ENCODE results near the gene TMEM176B. TPM values are rescaled to one million over a fixed set of nuclear protein-coding genes. Genes with fewer than 3 reads are reported as not detected.
A peak's percentile ranks its signal among the peaks of the same experiment; 100 is the strongest.

The TMEM176B gene
- total RNA-seq, 2 donors from 2014 or later = not detected

DNA sequence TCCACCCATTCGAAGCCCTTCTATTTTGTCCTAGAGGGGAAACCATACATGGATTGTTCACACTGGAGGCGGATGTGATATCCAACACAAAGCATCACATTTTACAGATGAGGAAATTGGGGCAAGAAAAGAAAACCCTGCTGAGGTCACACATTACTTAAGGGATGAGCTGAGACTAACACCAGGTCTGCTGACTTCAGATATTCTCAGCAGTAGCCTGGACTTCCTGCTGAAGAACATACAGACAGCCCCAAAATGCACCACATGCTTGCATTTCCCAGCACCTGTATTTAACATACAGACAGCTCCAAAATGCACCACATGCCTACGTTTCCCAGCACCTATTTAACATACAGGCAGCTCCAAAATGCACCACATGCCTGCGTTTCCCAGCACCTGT, 51.8 kb downstream of the TMEM176B start:
- Mint-ChIP-seq H3K27me3 (ENCODE audit: low read depth) (no peaks in the 10 kb centered on the region), H3K9me3 (peaks cover 0 to 3% of the 10 kb centered on the region in 2 donors), H3K27ac (peak overlapping the region; percentile 69), H3K36me3 (ENCODE audit: insufficient read depth in 2 of 2) (peaks cover 6 to 14% of the 10 kb centered on the region in 2 donors), H3K4me1 (ENCODE audit: low read depth) (peaks cover 91% of the 10 kb centered on the region), H3K4me3 (peak overlapping the region in 1 of 2 donors; percentile 22)
- DNase-seq (no peak), ATAC-seq (replicated peaks in 1 of 2) (peak in 1 of 2 donors; percentile 45)

DNA sequence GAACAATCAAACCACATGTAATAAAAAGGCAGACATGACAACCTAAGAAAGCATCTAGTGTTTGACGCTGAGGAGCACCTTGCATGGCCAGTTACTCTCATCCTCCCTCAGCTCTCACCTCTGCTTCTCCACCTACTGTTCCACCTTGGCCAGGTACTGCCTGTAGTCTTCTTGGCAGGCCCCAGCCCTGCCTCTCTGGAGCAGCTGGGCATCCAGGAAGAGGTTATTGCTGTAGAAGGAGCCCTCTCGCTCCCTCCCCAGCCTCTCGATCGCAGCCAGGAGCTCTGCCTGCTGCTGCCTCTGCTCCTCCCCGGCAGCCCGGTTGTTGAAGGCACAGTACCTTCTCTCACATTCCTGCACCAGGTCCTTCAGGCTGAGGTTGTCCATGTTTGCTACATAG, 53.2 kb downstream of the TMEM176B start:
- H3K27me3 Mint-ChIP-seq (ENCODE audit: low read depth) = no peaks in the 10 kb centered on the region
- H3K4me3 Mint-ChIP-seq = peak overlapping the region; percentile 48 to 58
- H3K36me3 Mint-ChIP-seq (ENCODE audit: insufficient read depth in 2 of 2) = peaks cover 15 to 26% of the 10 kb centered on the region in 2 donors
- DNase-seq (no peak), ATAC-seq (replicated peaks in 1 of 2) (no peak)
- peak overlapping the region; percentile 69 for H3K27ac Mint-ChIP-seq
- H3K9me3 Mint-ChIP-seq = peaks cover 0 to 3% of the 10 kb centered on the region in 2 donors
- H3K4me1 Mint-ChIP-seq (ENCODE audit: low read depth) = peaks cover 93% of the 10 kb centered on the region

DNA sequence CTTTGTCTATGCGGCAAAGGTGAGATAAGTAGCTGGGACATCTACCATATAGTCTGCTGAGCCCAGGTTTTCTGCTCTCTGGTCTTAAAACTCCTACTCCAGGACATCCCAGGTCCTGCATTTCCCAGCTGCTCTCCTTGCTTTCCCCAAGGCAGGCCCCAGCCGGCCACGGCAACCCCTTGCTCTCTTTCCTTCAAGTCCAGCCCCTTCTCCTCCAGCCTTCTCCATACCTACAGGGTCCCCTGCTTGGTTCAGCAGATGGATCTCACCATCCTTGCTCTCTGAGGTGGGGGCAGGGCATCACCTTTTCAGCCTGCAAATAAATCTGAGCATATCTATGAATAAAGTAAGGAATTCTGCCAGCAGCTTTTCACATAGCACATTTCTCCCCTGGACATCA, 54.3 kb downstream of the TMEM176B start:
- Mint-ChIP-seq H3K4me3 (peak overlapping the region; percentile 48 to 94), H3K4me1 (ENCODE audit: low read depth) (peaks cover 98% of the 10 kb centered on the region), H3K36me3 (ENCODE audit: insufficient read depth in 2 of 2) (peaks cover 22 to 35% of the 10 kb centered on the region in 2 donors), H3K27me3 (ENCODE audit: low read depth) (no peaks in the 10 kb centered on the region), H3K9me3 (peaks cover 0 to 3% of the 10 kb centered on the region in 2 donors), H3K27ac (peak overlapping the region; percentile 40)
- DNase-seq (no peak), ATAC-seq (replicated peaks in 1 of 2) (no peak)

DNA sequence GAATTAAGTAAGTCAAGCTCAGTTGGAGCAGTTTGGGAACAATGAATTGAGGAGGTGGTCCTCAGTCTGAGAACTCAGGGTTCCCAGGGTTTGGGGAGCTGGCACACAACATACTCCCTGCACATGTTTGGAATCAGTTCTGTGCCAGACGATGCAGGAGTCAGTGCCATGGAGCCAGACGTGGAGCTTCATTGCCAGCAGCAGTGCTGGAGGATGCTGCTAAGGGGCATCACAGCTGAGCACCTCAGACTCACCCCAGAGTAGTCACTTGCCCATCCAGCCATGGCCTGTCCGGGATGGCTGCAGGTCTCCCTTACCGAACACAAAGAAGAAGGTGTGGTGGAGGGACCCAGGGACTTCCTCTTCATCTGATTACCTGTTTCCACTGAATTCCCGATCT, 55.1 kb downstream of the TMEM176B start:
- peak in 1 of 2 donors; percentile 12 for ATAC-seq (replicated peaks in 1 of 2)
- peaks cover 98% of the 10 kb centered on the region for H3K4me1 Mint-ChIP-seq (ENCODE audit: low read depth)
- peaks cover 29 to 43% of the 10 kb centered on the region in 2 donors for H3K36me3 Mint-ChIP-seq (ENCODE audit: insufficient read depth in 2 of 2)
- peak overlapping the region; percentile 91 to 94 for H3K4me3 Mint-ChIP-seq
- no peaks in the 10 kb centered on the region for H3K27me3 Mint-ChIP-seq (ENCODE audit: low read depth)
- peaks cover 0 to 2% of the 10 kb centered on the region in 2 donors for H3K9me3 Mint-ChIP-seq
- peak overlapping the region; percentile 40 for H3K27ac Mint-ChIP-seq
- no peak for DNase-seq

DNA sequence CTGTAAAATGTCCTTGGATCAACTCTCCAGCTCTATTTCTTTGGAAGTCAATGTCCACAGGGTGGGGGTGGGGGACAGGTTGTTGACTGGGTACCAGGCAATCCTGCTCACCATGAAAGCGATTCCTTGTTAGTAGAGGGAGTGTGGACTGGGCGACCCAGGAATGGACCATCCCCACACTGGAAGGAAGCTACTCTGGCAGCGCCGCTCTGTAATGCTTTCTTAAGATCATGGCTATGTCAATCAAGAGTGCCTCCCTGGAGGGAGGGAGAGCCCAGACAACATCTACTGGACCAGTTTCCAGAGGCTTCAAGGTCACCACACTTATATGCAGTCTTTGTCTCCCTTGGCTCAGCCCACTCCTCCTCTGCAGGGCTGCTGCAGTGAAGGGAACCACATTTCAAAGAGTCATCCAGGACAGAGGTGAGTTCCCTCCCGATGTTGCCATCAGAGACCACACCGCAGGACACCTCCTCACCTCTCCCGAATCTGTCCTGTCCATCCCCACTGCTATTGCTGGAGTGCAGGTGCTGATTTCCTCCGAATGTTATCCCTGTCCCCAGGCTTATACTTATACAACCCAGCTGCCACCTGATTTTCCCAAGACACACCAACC, 56.0 kb downstream of the TMEM176B start:
- no peak for DNase-seq
- ATAC-seq (replicated peaks in 1 of 2) = no peak
- peak overlapping the region; percentile 91 to 94 for H3K4me3 Mint-ChIP-seq
- peaks cover 96% of the 10 kb centered on the region for H3K4me1 Mint-ChIP-seq (ENCODE audit: low read depth)
- peak overlapping the region; percentile 13 for H3K27ac Mint-ChIP-seq
- H3K9me3 Mint-ChIP-seq = peaks cover 4% of the 10 kb centered on the region in 2 donors
- no peaks in the 10 kb centered on the region for H3K27me3 Mint-ChIP-seq (ENCODE audit: low read depth)
- H3K36me3 Mint-ChIP-seq (ENCODE audit: insufficient read depth in 2 of 2) = peaks cover 34 to 51% of the 10 kb centered on the region in 2 donors

DNA sequence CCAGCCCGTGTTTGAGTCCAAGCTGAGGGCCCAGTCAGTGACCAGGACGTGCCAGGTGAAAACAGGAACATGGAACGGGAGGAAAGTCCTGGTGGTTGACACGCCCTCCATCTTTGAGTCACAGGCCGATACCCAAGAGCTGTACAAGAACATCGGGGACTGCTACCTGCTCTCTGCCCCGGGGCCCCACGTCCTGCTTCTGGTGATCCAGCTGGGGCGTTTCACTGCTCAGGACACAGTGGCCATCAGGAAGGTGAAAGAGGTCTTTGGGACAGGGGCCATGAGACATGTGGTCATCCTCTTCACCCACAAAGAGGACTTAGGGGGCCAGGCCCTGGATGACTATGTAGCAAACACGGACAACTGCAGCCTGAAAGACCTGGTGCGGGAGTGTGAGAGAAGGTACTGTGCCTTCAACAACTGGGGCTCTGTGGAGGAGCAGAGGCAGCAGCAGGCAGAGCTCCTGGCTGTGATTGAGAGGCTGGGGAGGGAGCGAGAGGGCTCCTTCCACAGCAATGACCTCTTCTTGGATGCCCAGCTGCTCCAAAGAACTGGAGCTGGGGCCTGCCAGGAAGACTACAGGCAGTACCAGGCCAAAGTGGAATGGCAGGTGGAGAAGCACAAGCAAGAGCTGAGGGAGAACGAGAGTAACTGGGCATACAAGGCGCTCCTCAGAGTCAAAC, 57.7 kb downstream of the TMEM176B start:
- Mint-ChIP-seq H3K4me1 (ENCODE audit: low read depth) (peaks cover 90% of the 10 kb centered on the region), H3K36me3 (ENCODE audit: insufficient read depth in 2 of 2) (peaks cover 41 to 59% of the 10 kb centered on the region in 2 donors), H3K27me3 (ENCODE audit: low read depth) (no peaks in the 10 kb centered on the region), H3K9me3 (peaks cover 4% of the 10 kb centered on the region in 2 donors), H3K27ac (peak overlapping the region; percentile 97), H3K4me3 (peak overlapping the region; percentile 91 to 94)
- ATAC-seq (replicated peaks in 1 of 2) (peak; percentile 21 to 35), DNase-seq (peak in 1 of 2 donors; percentile 52)

Other genes with a start within 250 kb of the TMEM176B start
- gene GIMAP4, start 233.0 kb downstream of the TMEM176B start, total RNA-seq = 100 to 1,000 TPM; 114 to 156 TPM
- 10 to 100 TPM; 35.1 to 41.6 TPM for gene GIMAP6, start 168.0 kb downstream of the TMEM176B start, total RNA-seq
- gene GIMAP2, start 114.7 kb downstream of the TMEM176B start, total RNA-seq = 10 to 100 TPM; 47.8 to 59.4 TPM
- 1 to 10 TPM; 5.5 to 9.3 TPM for gene GIMAP1, start 83.8 kb downstream of the TMEM176B start, total RNA-seq
- gene GIMAP5, start 62.9 kb downstream of the TMEM176B start, total RNA-seq = 10 to 100 TPM; 43.5 to 50.5 TPM
- under 1 TPM; 0.24 to 0.30 TPM for gene TMEM176A, start 405 bp upstream of the TMEM176B start, total RNA-seq
- not detected for gene AOC1, start 52.2 kb upstream of the TMEM176B start, total RNA-seq
- under 1 TPM; 0.72 to 0.77 TPM for gene KCNH2, start 178.0 kb upstream of the TMEM176B start, total RNA-seq
- gene NOS3, start 190.7 kb upstream of the TMEM176B start, total RNA-seq = 1 to 10 TPM; 6.8 to 8.1 TPM
- 10 to 100 TPM in 1 of 2 donors, 1 to 10 TPM in 1; 9.0 to 10.1 TPM for gene ATG9B, start 224.1 kb upstream of the TMEM176B start, total RNA-seq
- gene ABCB8, start 228.1 kb upstream of the TMEM176B start, total RNA-seq = 10 to 100 TPM; 46.6 to 49.6 TPM
- 10 to 100 TPM; 14.4 to 15.7 TPM for gene ASIC3, start 248.2 kb upstream of the TMEM176B start, total RNA-seq